Peyer's patch (tissue), 4 donors: ENCODE results near the gene IFIH1.

Experiments used
- POLR2A ChIP-seq, 2 donors: fragments of 450-650 bp; IDR thresholded peaks; one replicate each; pipeline ENCODE4 v1.5.1; 2017; ENCODE audit warnings: antibody characterized with exemption in 2 of 2, mild to moderate bottlenecking in 2 of 2, moderate library complexity in 2 of 2
- TF ChIP-seq, protein P1 (sequence below), 6 experiments: fragments of 450-650 bp in 4 of 6; fragments of 200-600 bp in 2 of 6; sonication (generic) in 1 of 6; IDR thresholded peaks; one replicate each; pipeline ENCODE4 v1.5.1; 2017 to 2019; ENCODE audit warnings: antibody characterized with exemption in 6 of 6, mild to moderate bottlenecking in 3 of 6, moderate library complexity in 1 of 6

DNA sequence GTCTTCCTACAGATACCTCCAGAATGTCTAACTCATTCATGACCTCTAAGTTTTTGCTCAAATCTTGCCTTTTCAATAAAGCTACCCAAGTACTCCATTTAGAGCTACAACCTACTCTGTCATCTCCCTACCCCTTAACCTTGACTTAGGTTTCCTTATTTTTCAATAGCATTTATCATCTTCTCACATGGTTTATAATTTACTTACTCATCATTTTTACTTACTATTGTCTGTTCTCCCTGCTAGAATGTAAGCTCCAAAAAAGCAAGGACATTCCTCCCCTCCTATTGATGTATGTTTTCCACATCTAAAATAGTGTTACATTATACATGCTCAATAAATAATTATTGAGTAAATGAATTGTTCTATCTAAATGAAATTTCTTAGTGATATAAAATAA, 22.3 kb upstream of the IFIH1 start:
- TF ChIP-seq, protein P1, sequence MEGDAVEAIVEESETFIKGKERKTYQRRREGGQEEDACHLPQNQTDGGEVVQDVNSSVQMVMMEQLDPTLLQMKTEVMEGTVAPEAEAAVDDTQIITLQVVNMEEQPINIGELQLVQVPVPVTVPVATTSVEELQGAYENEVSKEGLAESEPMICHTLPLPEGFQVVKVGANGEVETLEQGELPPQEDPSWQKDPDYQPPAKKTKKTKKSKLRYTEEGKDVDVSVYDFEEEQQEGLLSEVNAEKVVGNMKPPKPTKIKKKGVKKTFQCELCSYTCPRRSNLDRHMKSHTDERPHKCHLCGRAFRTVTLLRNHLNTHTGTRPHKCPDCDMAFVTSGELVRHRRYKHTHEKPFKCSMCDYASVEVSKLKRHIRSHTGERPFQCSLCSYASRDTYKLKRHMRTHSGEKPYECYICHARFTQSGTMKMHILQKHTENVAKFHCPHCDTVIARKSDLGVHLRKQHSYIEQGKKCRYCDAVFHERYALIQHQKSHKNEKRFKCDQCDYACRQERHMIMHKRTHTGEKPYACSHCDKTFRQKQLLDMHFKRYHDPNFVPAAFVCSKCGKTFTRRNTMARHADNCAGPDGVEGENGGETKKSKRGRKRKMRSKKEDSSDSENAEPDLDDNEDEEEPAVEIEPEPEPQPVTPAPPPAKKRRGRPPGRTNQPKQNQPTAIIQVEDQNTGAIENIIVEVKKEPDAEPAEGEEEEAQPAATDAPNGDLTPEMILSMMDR (IDR thresholded peaks at IDR 0.05) = no peak
- no peak for TF ChIP-seq POLR2A (IDR thresholded peaks at IDR 0.05)
